ENCODE data around the gene TMEM47. TPM values are rescaled to one million over a fixed set of nuclear protein-coding genes. Genes with fewer than 3 reads are reported as not detected.

TMEM47 gene
- total and polyA plus RNA-seq, 9 of the 15 experiments (the other 6 are each of a cell fraction or from before 2014, with no cell fraction given), result 0.03 to 0.04 (median 0.03) TPM; not detected in 6

GRCh38 chrX:34578237-34578636, 78.8 kb downstream of the TMEM47 start:
- WGBS (ENCODE audit: insufficient coverage, low coverage, missing lambda C conversion rate), result 0% methylated on average over 2 of the region's 2 CpGs
- TF ChIP-seq IRF2 (CRISPR knock-in tag; IDR thresholded peaks at IDR 0.05), result no peak
- no peak for TF ChIP-seq RBM34 (IDR thresholded peaks at IDR 0.05; ENCODE audit: borderline replicate concordance, insufficient read depth, low read length)
- TF ChIP-seq NCOA2 (IDR thresholded peaks at IDR 0.05; ENCODE audit: partially characterized antibody in 2 of 2), result no peak
- no peak for TF ChIP-seq PCBP1 (IDR thresholded peaks at IDR 0.05; ENCODE audit: low read depth, low read length, poor library complexity, severe bottlenecking)
- TF ChIP-seq HES1 (IDR thresholded peaks at IDR 0.05; ENCODE audit: low read depth), result no peak
- TF ChIP-seq ZNF512 (tag; IDR thresholded peaks at IDR 0.05), result no peak
- TF ChIP-seq TAF7 (tag; IDR thresholded peaks at IDR 0.05), result no peak
- no peak for TF ChIP-seq ZNF707 (CRISPR knock-in tag; conservative IDR thresholded peaks at IDR 0.05)
- no peak for TF ChIP-seq KDM1A (IDR thresholded peaks at IDR 0.05)
- TF ChIP-seq RB1 (IDR thresholded peaks at IDR 0.05; ENCODE audit: low read depth), result no peak
- no peak for TF ChIP-seq ARID1B (IDR thresholded peaks at IDR 0.05)
- TF ChIP-seq NFIC (IDR thresholded peaks at IDR 0.05), result no peak
- no peak for TF ChIP-seq COPS2 (conservative IDR thresholded peaks at IDR 0.05)
- no peak for TF ChIP-seq RFX5 (IDR thresholded peaks at IDR 0.05; ENCODE audit: low read depth, low read length)
- TF ChIP-seq HDAC8 (tag; IDR thresholded peaks at IDR 0.05), result no peak
- TF ChIP-seq MCM7 (IDR thresholded peaks at IDR 0.05), result no peak
- no peak for TF ChIP-seq ZFP1 (CRISPR knock-in tag; IDR thresholded peaks at IDR 0.05)
- no peak for TF ChIP-seq RBM15 (IDR thresholded peaks at IDR 0.05; ENCODE audit: insufficient read depth, low read length)
- no peak for TF ChIP-seq CBFA2T3 (IDR thresholded peaks at IDR 0.05)
- no peak for TF ChIP-seq ARID3B (CRISPR knock-in tag; IDR thresholded peaks at IDR 0.05; ENCODE audit: borderline replicate concordance)
- FAIRE-seq, result no peak

More at GRCh38 chrX:34578237-34578636, 78.8 kb downstream of the TMEM47 start:
- ChIA-PET POLR2A (no interaction called here), CTCF (ENCODE audit: low intra/inter-chr PET ratio) (no interaction called here)
- Histone ChIP-seq H3K9ac (ENCODE audit: insufficient read depth in 1 of 2, low read depth in 2 of 2, low read length in 2 of 2) (no peak overlapping the region), H3K4me3 (no peak overlapping the region), H3K4me1 (replicated peaks in 1 of 2; ENCODE audit: control insufficient read depth in 2 of 2, insufficient read depth in 2 of 2, low read length in 2 of 2) (no peaks in the 10 kb centered on the region), H2AFZ (ENCODE audit: low read depth, low read length) (no peak overlapping the region), H3K27me3 (ENCODE audit: control insufficient read depth in 2 of 2, insufficient read depth in 2 of 2, low read length in 2 of 2) (no peaks in the 10 kb centered on the region), H3K9me1 (ENCODE audit: control insufficient read depth, insufficient read depth, low read length) (no peaks in the 10 kb centered on the region), H4K20me1 (replicated peaks; ENCODE audit: control insufficient read depth, insufficient read depth, low read length) (no peaks in the 10 kb centered on the region), H3K4me2 (ENCODE audit: insufficient read depth, low read length) (no peak overlapping the region), H3K36me3 (ENCODE audit: control insufficient read depth, insufficient read depth, low read length) (no peaks in the 10 kb centered on the region), H3K79me2 (ENCODE audit: control insufficient read depth, insufficient read depth, low read length) (no peaks in the 10 kb centered on the region), H3K27ac (ENCODE audit: extremely low read depth, low read depth, low read length) (no peak overlapping the region), H3K9me3 (replicated peaks; ENCODE audit: control insufficient read depth, insufficient read depth, low read depth, low read length) (no peaks in the 10 kb centered on the region)
- ATAC-seq (no peak), DNase-seq (ENCODE audit: extremely low read depth in 1 of 4, low spot score in 3 of 4) (peak in 1 of 4 experiments; percentile 0)
- in situ Hi-C loops (cut with MboI) (no loop called here), intact Hi-C loops (cut with micrococcal nuclease) (no loop called here)
- no TSS peak for BruUV-seq (replicated peaks)

All from K562 (cell line).